ENCODE measurements around the gene CFAP92. TPM values are rescaled to one million over a fixed set of nuclear protein-coding genes. Genes with fewer than 3 reads are reported as not detected.

The CFAP92 gene, protein sequence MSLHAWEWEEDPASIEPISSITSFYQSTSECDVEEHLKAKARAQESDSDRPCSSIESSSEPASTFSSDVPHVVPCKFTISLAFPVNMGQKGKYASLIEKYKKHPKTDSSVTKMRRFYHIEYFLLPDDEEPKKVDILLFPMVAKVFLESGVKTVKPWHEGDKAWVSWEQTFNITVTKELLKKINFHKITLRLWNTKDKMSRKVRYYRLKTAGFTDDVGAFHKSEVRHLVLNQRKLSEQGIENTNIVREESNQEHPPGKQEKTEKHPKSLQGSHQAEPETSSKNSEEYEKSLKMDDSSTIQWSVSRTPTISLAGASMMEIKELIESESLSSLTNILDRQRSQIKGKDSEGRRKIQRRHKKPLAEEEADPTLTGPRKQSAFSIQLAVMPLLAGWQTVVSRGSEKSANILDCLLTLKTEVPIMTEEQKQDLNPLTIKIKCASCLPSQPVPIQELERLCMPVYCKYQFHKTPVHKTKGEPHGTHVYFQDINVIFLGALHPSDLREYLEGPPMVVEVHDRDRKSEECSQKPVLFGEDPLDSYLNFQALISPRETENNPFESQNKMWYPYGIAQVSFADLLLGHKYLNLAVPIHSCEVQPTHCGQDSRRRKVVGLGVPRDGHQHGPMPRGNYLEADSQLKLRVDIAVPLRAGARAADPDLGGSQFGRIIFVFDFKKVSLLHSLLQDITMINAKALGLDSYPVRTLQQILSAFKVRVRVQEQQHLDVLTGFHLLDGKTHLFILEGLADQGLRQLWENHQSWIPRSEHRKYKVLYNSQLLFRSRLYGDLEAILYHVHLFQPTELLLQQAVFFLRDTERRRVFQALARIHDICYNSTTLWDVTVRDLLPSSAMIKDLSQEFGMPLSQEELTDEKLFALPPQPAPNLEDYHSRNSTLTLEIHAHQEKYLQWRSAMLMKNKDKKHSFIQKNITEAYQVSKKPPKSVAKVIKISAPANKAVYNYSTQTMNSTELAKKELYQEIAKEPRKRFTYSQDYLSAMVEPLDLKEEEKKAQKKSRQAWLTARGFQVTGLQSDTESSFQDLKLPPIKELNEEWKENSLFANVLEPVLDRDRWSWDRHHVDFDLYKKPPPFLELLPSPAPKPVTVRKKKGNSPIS
- total RNA-seq (2022) (0.10 and 0.16 TPM in 2 replicates), Bru-seq, nascent RNA (percentile 13 among the genes with signal in this experiment), BruChase-seq, experiment 1, labeled RNA remaining after a 6-hour chase (percentile 10 among the genes with signal in this experiment), BruChase-seq, experiment 2, labeled RNA remaining after a 2-hour chase (percentile 17 among the genes with signal in this experiment)
- long read RNA-seq, partial matches to known transcripts: 0 of 4 reads
- long read RNA-seq, other reads (novel, unspliced or antisense): 4 of 4 reads

- intact Hi-C loops (cut with micrococcal nuclease): no loop called here
- peak; percentile 80 for DNase-seq (ENCODE audit: unreplicated experiment)
- H3K9me3 Mint-ChIP-seq (ENCODE audit: unreplicated experiment): no peaks in the 10 kb centered on the region
- no TSS peak for BruUV-seq (replicated peaks)
- peak within 1 kb of the TSS; percentile 13 for H3K27ac Mint-ChIP-seq (ENCODE audit: low read depth, unreplicated experiment)
- ChIA-PET CTCF (interaction anchor here (1.1 to 3.8 kb wide), 2 partner anchors 10 to 24 kb away, joined by 5 to 26 read pairs; no protein-coding TSS in a partner anchor), POLR2A (interaction anchor here (1.0 to 1.2 kb wide), 2 partner anchors 9 to 23 kb away, joined by 3 read pairs; no protein-coding TSS in a partner anchor)
- TF ChIP-seq, protein P1, sequence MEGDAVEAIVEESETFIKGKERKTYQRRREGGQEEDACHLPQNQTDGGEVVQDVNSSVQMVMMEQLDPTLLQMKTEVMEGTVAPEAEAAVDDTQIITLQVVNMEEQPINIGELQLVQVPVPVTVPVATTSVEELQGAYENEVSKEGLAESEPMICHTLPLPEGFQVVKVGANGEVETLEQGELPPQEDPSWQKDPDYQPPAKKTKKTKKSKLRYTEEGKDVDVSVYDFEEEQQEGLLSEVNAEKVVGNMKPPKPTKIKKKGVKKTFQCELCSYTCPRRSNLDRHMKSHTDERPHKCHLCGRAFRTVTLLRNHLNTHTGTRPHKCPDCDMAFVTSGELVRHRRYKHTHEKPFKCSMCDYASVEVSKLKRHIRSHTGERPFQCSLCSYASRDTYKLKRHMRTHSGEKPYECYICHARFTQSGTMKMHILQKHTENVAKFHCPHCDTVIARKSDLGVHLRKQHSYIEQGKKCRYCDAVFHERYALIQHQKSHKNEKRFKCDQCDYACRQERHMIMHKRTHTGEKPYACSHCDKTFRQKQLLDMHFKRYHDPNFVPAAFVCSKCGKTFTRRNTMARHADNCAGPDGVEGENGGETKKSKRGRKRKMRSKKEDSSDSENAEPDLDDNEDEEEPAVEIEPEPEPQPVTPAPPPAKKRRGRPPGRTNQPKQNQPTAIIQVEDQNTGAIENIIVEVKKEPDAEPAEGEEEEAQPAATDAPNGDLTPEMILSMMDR (IDR thresholded peaks at IDR 0.05; ENCODE audit: unreplicated experiment): no peak
- H3K36me3 Mint-ChIP-seq (ENCODE audit: insufficient read depth, unreplicated experiment): no peaks in the 10 kb centered on the region
- no peaks in the 10 kb centered on the region for H3K4me1 Mint-ChIP-seq (ENCODE audit: insufficient read depth, unreplicated experiment)
- peak within 1 kb of the TSS; percentile 67 for H3K4me3 Mint-ChIP-seq (ENCODE audit: unreplicated experiment)
- H3K27me3 Mint-ChIP-seq (ENCODE audit: insufficient read depth, unreplicated experiment): no peaks in the 10 kb centered on the region
Measured at GRCh38 chr3:128993461-128994172, at the start of gene CFAP92. Gene CFAP92, minus strand, starts transcription at chr3:128994076. Its CDS starts 772 bp downstream, at chr3:128993304.

DNA sequence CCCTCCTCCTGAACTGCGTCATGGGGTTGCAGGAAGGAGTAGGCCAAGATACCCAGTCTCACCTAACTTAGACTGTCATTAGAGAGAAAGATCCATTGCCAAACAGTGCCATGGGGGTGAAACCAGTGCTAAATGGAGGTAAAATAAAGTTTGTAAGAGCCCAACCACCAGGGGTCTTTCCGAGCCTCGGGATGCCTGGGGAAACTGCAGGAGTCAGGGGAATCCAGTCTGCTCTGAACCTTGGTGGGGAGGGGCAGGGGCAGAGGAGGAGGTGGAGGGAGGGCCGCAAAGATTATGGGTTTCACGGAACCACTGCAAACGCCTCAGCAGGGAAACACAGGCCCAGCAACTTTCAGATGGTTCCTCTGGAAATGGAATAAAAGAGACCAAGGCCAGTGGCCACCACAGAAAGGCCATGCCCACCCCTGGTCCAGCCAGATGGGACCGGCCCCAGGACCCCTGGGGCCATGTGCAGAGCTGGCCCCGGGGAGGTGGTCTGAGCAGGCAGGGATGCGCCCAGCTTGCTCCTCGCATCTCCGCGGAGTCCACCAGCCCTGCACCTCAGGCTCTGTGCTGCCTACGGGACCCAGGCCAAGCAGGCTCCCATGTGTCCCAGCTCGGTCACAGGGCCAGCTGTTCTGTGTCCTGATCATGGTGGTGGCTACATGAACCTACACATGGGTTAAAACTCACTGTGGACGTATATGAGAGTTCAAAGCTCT is 46.9 kb upstream of the CFAP92 start:
- ChIA-PET CTCF (interaction anchor here (0.6 to 2.3 kb wide), 3 partner anchors 12 to 337 kb away, joined by 4 to 13 read pairs (median 7); no protein-coding TSS in a partner anchor), POLR2A (interaction anchor here (0.6 to 0.7 kb wide), 3 partner anchors 31 to 302 kb away, joined by 3 read pairs; no protein-coding TSS in a partner anchor)
- no peaks in the 10 kb centered on the region for H3K9me3 Mint-ChIP-seq (ENCODE audit: unreplicated experiment)
- TF ChIP-seq, protein P1 (IDR thresholded peaks at IDR 0.05; ENCODE audit: unreplicated experiment): no peak
- no peaks in the 10 kb centered on the region for H3K4me1 Mint-ChIP-seq (ENCODE audit: insufficient read depth, unreplicated experiment)
- intact Hi-C loops (cut with micrococcal nuclease): no loop called here
- peaks cover 12% of the 10 kb centered on the region for H3K27me3 Mint-ChIP-seq (ENCODE audit: insufficient read depth, unreplicated experiment)
- no peak overlapping the region for H3K4me3 Mint-ChIP-seq (ENCODE audit: unreplicated experiment)
- H3K36me3 Mint-ChIP-seq (ENCODE audit: insufficient read depth, unreplicated experiment): peaks cover 6% of the 10 kb centered on the region
- no peak for DNase-seq (ENCODE audit: unreplicated experiment)
- no peak overlapping the region for H3K27ac Mint-ChIP-seq (ENCODE audit: low read depth, unreplicated experiment)
- no TSS peak for BruUV-seq (replicated peaks)

- no peak for DNase-seq (ENCODE audit: unreplicated experiment)
- ChIA-PET POLR2A (interaction anchor here (0.7 to 0.8 kb wide), 2 partner anchors 30 to 80 kb away, joined by 3 read pairs; no protein-coding TSS in a partner anchor), CTCF (interaction anchor here (1.2 to 3.9 kb wide), 2 partner anchors 13 to 70 kb away, joined by 3 to 22 read pairs; no protein-coding TSS in a partner anchor)
- Mint-ChIP-seq H3K36me3 (ENCODE audit: insufficient read depth, unreplicated experiment) (peaks cover 6% of the 10 kb centered on the region), H3K4me1 (ENCODE audit: insufficient read depth, unreplicated experiment) (no peaks in the 10 kb centered on the region), H3K9me3 (ENCODE audit: unreplicated experiment) (no peaks in the 10 kb centered on the region), H3K27ac (ENCODE audit: low read depth, unreplicated experiment) (no peak overlapping the region), H3K4me3 (ENCODE audit: unreplicated experiment) (no peak overlapping the region), H3K27me3 (ENCODE audit: insufficient read depth, unreplicated experiment) (peaks cover 12% of the 10 kb centered on the region)
- TF ChIP-seq, protein P1 (IDR thresholded peaks at IDR 0.05; ENCODE audit: unreplicated experiment): no peak
- BruUV-seq (replicated peaks): no TSS peak
- intact Hi-C loops (cut with micrococcal nuclease): no loop called here
Measured at GRCh38 chr3:129040039-129040336, 46.1 kb upstream of the CFAP92 start.
